Lung (tissue), 12 donors: Measurements from ENCODE around the gene SART3. TPM values are rescaled to one million over a fixed set of nuclear protein-coding genes. Genes with fewer than 3 reads are reported as not detected.

Experiments
- ATAC-seq: fragments of 200-7000 bp; cut with Tn5 transposase; one replicate; pipeline ENCODE4 v1.9.1; 2020; ENCODE audit warnings: moderate number of reproducible peaks; ENCODE audit not compliant: insufficient read depth, low FRiP score
- DNase-seq, 3 donors: peaks; one replicate each; pipeline ENCODE4 v3.0.0-alpha.2; 2013 to 2017
- H3K27ac ChIP-seq, 2 donors: one replicate each; pipeline ENCODE4 v1.5.1; 2013; ENCODE audit warnings: mild to moderate bottlenecking in 2 of 2, moderate library complexity in 2 of 2, control low read depth in 1 of 2, inconsistent platforms in 1 of 2, low read depth in 1 of 2, low read length in 1 of 2
- H3K27me3 ChIP-seq, 3 donors: one replicate each; pipeline ENCODE4 v1.5.1; 2013; ENCODE audit warnings: low read length in 2 of 3; ENCODE audit not compliant: control insufficient read depth in 3 of 3, insufficient read depth in 3 of 3
- H3K36me3 ChIP-seq, 4 donors: one replicate each; pipeline ENCODE4 v1.5.1; 2013; ENCODE audit warnings: low read length in 4 of 4, mild to moderate bottlenecking in 1 of 4, moderate library complexity in 1 of 4; ENCODE audit not compliant: control insufficient read depth in 4 of 4, insufficient read depth in 4 of 4
- H3K4me1 ChIP-seq, 5 donors: one replicate each; pipeline ENCODE4 v1.5.1; 2013; ENCODE audit warnings: low read length in 5 of 5, mild to moderate bottlenecking in 2 of 5, moderate library complexity in 1 of 5; ENCODE audit not compliant: control insufficient read depth in 5 of 5, insufficient read depth in 5 of 5
- H3K4me3 ChIP-seq: one replicate; pipeline ENCODE4 v1.5.1; 2013; ENCODE audit warnings: mild to moderate bottlenecking, control low read depth, moderate library complexity
- H3K9ac ChIP-seq, 2 donors: one replicate each; pipeline ENCODE4 v1.5.1; 2013; ENCODE audit warnings: low read length in 2 of 2, control low read depth in 1 of 2; ENCODE audit not compliant: insufficient read depth in 1 of 2
- H3K9me3 ChIP-seq, 4 donors: one replicate each; pipeline ENCODE4 v1.5.1; 2013; ENCODE audit warnings: low read length in 3 of 4, mild to moderate bottlenecking in 1 of 4, moderate library complexity in 1 of 4; ENCODE audit not compliant: control insufficient read depth in 4 of 4, insufficient read depth in 3 of 4
- CTCF ChIP-seq: IDR thresholded peaks from 2 replicates; pipeline ENCODE4 v1.5.1; 2012; ENCODE audit warnings: mild to moderate bottlenecking; ENCODE audit errors: control extremely low read depth, extremely low read depth
- WGBS, 2 donors: extraction: QIAGEN DNeasy Blood & Tissue Kit; methylation state at CpG; one replicate each; pipeline ENCODE4 v1.1.7; 2013; 5-methylcytosine and 5-hydroxymethylcytosine counted together
- polyA plus RNA-seq, 2 donors: library from polyadenylated mRNA; stranded (reverse); fragments of 200-250 nt; gene quantifications; one replicate each; pipeline ENCODE4 v1.2.1, GENCODE V29; 2013
- total RNA-seq, 2 donors: library from RNA; depleted of rRNA in 1 of 2; stranded (reverse); fragments of >200 nt in 1 of 2; gene quantifications; one replicate each; pipeline ENCODE4 v1.2.1, GENCODE V29; 2014 to 2021
- donor health status: control.
- donor health status: control.
- donor health status: Bipolar disorder and iron deficiency.
- donor health status: healthy.
- donor health status: DM: yes; HTN: yes; CAD: no.

The SART3 gene
- total and polyA plus RNA-seq, 4 donors, result 12.2 to 107 (median 34.9) TPM

- TF ChIP-seq CTCF, result no peak
- Histone ChIP-seq H3K4me1 (no peaks in the 10 kb centered on the region), H3K4me3 (no peak overlapping the region), H3K9me3 (peaks cover 0 to 4% (median 0%) of the 10 kb centered on the region in 4 donors), H3K27ac (no peak overlapping the region), H3K36me3 (no peaks in the 10 kb centered on the region), H3K27me3 (no peaks in the 10 kb centered on the region), H3K9ac (no peak overlapping the region)
- no peak for ATAC-seq
- WGBS, 2 donors, result 91 to 97% methylated on average over 1 of the region's 1 CpG
- DNase-seq, result no peak
Measured at GRCh38 chr12:108509806-108510205, 51.2 kb downstream of the SART3 start.

GRCh38 chr12:108507971-108508642 lies 52.9 kb downstream of the SART3 start:
- no peaks in the 10 kb centered on the region for H3K4me1 ChIP-seq
- no peak overlapping the region for H3K27ac ChIP-seq
- no peak overlapping the region for H3K4me3 ChIP-seq
- no peaks in the 10 kb centered on the region for H3K36me3 ChIP-seq
- H3K27me3 ChIP-seq, result no peaks in the 10 kb centered on the region
- H3K9ac ChIP-seq, result no peak overlapping the region
- no peak for TF ChIP-seq CTCF
- peaks cover 0 to 4% (median 2%) of the 10 kb centered on the region in 4 donors for H3K9me3 ChIP-seq
- WGBS, 2 donors, result 55 to 69% methylated on average over 3 of the region's 3 CpGs
- DNase-seq, result no peak
- ATAC-seq, result no peak

GRCh38 chr12:108505129-108505528 lies 55.8 kb downstream of the SART3 start:
- Histone ChIP-seq H3K9me3 (peaks cover 0 to 10% (median 2%) of the 10 kb centered on the region in 4 donors), H3K27ac (no peak overlapping the region), H3K27me3 (no peaks in the 10 kb centered on the region), H3K4me1 (no peaks in the 10 kb centered on the region), H3K4me3 (no peak overlapping the region), H3K36me3 (no peaks in the 10 kb centered on the region), H3K9ac (no peak overlapping the region)
- WGBS, 2 donors, result 66 to 84% methylated on average over 7 of the region's 7 CpGs
- no peak for TF ChIP-seq CTCF
- ATAC-seq (no peak), DNase-seq (no peak)

GRCh38 chr12:108502922-108503321 lies 58.1 kb downstream of the SART3 start:
- H3K9me3 ChIP-seq, result peaks cover 0 to 10% (median 0%) of the 10 kb centered on the region in 4 donors
- no peak overlapping the region for H3K4me3 ChIP-seq
- no peak overlapping the region for H3K27ac ChIP-seq
- 61 to 67% methylated on average over 2 of the region's 2 CpGs for WGBS, 2 donors
- peaks cover 0 to 3% (median 0%) of the 10 kb centered on the region in 3 donors for H3K27me3 ChIP-seq
- H3K36me3 ChIP-seq, result no peaks in the 10 kb centered on the region
- DNase-seq, result no peak
- TF ChIP-seq CTCF, result no peak
- no peaks in the 10 kb centered on the region for H3K4me1 ChIP-seq
- H3K9ac ChIP-seq, result no peak overlapping the region
- ATAC-seq, result no peak
